Measurements from ENCODE around the gene PRKG1.

DNA sequence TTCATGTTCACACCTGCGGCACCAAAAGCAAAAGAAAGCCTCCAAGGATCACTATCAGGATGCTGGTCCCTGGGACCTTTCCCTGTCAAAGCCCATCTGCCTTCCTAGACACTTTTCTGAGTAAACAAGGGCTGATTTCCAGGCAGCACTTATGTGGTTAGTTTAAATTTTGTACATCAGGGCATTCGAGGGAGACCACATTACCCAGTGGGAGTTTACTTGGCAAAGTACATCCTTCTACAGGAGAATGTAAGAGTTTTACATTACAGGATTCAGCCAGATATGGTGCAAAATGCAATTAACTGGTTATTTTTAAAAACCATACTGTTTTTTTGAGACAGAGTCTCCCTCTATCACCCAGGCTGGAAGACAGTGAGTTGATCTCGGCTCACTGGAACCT, 493.0 kb downstream of the PRKG1 start:
- TF ChIP-seq, protein P1, sequence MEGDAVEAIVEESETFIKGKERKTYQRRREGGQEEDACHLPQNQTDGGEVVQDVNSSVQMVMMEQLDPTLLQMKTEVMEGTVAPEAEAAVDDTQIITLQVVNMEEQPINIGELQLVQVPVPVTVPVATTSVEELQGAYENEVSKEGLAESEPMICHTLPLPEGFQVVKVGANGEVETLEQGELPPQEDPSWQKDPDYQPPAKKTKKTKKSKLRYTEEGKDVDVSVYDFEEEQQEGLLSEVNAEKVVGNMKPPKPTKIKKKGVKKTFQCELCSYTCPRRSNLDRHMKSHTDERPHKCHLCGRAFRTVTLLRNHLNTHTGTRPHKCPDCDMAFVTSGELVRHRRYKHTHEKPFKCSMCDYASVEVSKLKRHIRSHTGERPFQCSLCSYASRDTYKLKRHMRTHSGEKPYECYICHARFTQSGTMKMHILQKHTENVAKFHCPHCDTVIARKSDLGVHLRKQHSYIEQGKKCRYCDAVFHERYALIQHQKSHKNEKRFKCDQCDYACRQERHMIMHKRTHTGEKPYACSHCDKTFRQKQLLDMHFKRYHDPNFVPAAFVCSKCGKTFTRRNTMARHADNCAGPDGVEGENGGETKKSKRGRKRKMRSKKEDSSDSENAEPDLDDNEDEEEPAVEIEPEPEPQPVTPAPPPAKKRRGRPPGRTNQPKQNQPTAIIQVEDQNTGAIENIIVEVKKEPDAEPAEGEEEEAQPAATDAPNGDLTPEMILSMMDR (IDR thresholded peaks at IDR 0.05) = no peak
- no peak for TF ChIP-seq EZH2 (IDR thresholded peaks at IDR 0.05)
